HG02610 (cell line): ENCODE results near the gene COPE.

Experiments
- ATAC-seq: cut with Tn5 transposase; IDR thresholded peaks from one replicate; pipeline ENCODE4 v1.9.1; 2021; ENCODE audit warnings: mild to moderate bottlenecking, moderate library complexity; ENCODE audit not compliant: unreplicated experiment

Gene COPE

DNA sequence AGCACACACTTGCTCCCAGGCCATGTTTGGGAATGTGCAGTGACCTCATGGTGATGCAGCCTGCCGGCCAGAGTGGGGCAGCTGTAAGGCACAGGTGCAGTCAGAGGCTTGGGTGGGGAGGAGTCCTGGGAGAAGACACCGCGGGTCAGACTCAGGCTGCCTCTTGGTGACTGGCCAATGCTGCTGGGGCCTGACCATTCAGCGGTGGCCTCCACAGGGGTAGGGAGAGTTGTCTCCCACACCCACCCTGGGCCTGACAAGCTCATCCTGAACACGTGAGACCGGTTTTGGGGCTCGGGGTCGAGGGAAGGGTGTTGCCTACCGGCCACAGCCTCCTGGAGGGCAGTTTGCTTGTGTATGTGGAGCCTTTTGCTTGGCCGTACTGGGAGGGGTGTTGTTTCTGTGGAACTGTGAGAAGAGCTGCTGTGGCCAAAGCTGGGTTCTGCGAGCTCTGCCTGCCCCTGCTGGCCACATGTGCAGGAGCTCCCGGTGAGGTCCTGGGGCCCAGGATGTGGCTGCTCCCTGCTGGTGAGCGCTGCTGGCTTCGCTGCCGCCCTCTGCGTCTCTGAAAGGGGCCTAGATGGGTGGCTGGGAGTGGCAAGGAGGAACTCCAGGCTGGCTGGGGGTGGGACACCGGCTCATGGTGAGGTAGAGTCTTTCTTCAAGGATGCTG, 65.3 kb downstream of the COPE start:
- no peak for ATAC-seq

DNA sequence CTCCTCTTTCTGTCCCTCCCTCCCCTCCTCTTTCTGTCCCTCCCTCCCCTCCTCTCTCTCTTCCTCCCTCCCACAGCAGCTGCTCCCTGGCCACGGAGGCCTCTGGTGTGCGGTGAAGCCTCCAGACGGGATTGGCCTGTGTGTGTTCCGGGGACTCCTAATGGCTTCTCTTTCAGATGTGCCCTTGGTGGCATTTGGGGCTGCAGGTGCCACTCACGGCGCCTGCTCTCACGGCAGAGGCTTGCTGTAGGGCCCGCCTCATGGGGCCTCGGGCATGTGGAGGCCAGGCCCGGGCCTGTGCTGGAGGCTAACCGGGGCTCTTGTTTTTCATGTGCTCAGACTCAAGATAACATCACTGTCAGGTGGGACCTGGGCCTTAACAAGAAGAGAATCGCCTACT, 66.5 kb downstream of the COPE start:
- ATAC-seq: no peak

DNA sequence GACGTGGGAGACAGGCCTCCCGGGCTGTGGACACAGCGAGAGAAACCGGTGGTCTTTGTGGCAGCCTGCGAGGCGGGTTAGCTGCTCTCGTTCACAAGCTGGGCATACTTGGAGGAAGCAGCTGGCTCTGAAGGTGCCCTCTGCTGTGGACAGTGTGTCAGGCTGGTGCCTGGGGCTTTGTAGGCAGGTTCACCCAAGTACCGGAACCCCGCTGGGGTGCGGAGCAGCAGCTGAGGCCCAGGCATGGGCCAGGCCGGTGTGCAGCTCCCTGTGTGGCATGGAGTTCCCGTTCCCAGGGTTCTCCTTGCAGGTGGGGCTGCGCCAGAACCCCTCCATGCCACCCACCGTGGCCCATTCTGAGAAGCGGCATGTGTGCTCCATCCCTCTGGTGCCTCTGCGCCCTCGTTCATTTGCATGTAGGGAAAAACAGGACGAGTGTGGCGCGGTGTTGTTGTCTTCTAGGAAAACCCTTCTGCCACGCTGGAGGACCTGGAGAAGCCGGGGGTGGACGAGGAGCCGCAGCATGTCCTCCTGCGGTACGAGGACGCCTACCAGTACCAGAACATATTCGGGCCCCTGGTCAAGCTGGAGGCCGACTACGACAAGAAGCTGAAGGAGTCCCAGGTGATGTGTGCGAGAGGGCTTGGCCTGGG, 67.4 kb downstream of the COPE start:
- no peak for ATAC-seq

GRCh38 chr19:18850471-18851375, 68.5 kb downstream of the COPE start:
- ATAC-seq: no peak

DNA sequence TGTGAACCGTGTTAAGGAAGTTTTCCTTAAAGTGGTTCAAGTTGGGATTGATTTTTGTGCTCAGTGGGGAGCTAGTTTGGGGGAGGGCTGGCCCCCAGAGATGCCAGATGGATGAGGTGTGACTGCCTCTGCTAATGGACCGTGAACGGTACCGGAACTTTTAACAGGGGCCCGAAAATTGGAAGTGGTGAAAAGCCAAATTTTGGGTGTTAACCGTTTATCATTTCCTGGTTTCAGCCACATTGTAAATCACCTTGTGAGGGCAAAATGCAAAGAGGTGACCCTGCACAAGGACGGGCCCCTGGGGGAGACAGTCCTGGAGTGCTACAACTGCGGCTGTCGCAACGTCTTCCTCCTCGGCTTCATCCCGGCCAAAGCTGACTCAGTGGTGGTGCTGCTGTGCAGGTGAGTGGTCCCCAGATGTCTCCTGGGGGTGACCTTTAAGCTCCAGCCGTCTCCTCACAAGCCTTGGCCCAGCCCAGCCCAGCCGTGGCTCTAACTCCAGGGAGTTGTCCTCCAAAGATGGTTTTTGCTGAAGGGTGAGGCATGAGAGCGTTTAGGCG, 69.3 kb downstream of the COPE start:
- no peak for ATAC-seq
